Stimulated activated naive CD4-positive, alpha-beta T cell treated with Interleukin-2 at 50 U/mL for 16 hours (primary cell): Measurements from ENCODE around the gene CHRM4.

Experiments
- DNase-seq: peaks from one replicate; lab custom pipeline; 2025; lab: John Stamatoyannopoulos, UW

Gene CHRM4

DNA sequence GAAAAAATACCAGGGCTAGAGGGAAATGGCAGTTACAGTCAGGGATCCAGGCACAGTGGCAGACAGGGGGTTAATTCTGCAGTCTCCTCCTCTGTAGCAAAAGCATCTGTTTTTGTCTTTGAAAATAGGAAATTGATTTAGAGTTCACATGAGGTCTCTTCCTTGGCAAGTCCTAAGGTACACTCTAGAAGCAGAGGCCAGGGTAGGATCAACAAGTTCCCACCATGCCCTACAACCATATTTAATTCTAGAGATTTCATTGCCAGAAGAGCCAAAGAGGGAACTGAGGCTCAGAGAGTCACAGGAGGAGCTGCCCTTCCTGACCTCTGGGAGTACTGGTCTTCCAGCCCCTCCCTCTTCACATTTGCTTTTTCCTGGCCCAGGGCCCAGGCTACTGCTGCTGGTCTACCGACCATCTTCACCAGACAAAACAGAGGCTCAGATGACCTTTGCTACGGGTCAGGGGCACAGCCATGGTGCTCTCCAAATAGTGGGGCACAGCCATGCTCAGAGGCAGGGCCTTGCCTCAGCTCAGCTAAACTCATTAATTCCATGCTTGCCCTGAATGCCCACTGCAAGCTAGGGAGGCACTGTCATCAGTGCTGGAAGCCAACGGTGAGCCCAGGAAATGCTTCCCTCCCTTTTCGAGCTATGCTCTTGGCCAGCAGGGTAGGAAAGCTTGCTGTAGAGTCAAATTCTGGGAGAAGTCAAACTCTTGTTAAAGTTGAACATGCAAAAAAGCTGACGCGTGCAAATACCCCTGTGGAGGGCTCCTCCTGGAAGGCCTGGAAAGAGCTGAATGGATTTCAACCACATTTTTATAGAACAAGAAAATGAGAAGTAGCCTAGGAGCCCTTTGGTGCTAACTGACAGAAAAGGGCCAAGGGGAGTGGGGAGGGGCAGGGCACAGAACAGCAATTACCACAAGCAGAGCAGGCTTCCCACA is 11.7 kb upstream of the CHRM4 start:
- DNase-seq, result no peak

DNA sequence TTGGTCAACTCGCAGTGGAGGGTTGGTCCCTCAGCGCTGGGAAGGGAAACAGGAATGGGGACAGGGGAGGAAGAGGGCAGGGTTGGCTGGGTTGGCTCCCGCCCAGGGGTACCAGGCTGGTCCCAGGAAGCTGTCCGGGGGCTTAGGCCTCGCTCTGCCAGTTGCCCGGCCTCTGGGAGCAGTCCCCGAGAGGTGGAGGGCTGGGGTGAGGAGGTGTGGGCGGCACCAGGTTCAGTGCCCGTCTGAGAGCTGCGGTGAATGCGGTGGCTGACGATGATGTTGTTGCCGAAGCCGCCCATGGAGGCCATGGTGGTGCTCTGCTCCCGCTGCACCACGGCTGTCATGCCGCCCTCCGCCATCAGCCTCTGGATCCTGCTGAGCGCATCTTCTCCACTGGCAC is 6.0 kb upstream of the CHRM4 start:
- no peak for DNase-seq

DNA sequence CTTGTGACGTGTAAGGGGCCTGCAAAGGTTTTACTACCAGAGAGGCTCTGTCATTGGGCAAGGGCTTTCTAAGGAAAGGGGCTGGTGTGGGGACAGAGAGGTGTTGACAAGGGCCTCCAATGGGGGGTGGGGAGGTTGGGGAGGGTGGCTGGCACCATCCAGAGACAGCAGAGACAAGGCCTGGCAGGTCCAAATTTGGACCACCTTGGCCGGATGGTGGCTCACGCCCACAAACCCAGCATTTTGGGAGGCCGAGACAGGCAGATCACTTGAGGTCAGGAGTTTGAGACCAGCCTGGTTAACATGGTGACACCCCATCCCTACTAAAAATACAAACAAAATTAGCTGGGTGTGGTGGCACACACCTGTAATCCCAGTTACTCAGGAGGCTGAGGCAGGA is 2.2 kb upstream of the CHRM4 start:
- DNase-seq, result no peak

DNA sequence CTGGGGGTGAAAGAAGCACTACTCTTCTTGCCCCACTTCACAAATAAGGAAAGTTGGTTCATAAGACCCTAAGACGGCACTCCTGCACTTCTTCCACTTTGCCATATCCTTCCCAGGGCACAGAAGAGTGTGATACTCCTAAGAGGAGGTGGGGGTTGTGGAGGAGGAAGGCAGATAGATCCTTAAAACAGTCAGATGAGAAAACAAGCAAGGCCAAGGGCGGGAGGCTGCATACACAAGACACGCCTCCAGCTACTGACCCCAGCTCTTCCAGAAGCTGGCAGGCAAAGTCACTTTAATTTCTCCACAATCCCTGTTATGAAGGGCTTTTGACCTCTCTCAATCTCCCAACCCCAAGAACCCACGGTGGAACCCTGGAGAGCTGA is 1.6 kb upstream of the CHRM4 start:
- DNase-seq, result no peak

DNA sequence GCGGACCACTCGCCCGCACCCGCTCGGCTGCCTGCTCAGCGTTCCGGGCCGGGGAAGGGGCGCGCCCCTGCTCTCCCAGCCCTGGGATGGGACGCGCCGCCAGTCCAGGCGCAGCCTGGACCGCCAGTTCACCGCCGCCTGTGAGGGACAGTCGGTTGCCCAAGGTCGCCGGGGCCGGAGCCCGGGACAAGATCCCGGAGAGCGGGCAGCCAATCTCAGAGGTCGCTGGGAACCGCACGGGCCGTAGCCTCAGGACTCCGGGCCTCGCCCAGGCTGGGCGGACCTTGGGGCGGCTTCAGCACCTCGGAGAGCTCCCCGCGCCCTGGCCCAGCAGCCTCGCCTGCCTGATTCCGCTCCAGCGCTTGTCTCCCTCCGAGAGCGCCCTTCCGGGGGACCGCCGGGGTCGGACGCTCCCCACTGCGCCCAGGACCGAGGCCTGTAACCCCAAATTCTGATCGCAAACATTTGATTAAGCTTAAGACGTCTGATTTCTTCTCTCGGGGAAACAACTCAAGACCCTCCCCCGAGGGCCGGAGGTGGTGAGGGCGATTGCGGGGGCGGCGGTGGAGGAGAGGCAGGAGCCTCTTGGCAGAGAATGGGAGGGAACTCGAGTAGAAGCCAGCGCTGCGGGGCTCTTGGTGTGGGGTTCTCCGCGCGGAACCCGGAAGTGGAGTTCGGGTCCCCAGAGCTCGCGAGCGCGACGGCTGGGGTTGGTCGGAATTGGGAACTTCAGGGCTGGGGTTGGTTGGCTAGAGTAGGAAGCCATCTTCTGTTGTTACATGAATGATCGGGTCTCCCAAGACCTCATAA is 1.1 kb upstream of the CHRM4 start:
- peak; percentile 65 for DNase-seq

DNA sequence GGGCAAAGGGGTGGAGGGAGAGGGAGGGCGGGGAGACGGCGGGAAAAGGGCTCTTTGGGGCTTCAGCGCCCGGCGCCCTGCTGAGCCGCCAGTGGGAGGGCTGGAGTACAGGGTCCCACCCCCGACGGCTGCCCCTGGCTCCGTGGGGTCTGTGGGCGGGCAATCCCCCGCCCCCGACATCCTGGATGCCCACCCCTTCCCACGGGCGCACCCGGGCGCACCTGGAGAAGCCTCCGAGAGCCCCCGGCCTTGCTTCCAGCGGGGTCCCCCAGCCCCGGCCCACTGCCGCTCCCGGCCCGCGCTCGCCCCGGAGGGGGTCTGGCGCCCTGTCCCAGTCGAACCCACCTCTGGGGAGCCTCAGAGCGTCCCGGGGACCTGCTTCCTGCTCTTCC is 394 bp downstream of the CHRM4 start:
- no peak for DNase-seq

DNA sequence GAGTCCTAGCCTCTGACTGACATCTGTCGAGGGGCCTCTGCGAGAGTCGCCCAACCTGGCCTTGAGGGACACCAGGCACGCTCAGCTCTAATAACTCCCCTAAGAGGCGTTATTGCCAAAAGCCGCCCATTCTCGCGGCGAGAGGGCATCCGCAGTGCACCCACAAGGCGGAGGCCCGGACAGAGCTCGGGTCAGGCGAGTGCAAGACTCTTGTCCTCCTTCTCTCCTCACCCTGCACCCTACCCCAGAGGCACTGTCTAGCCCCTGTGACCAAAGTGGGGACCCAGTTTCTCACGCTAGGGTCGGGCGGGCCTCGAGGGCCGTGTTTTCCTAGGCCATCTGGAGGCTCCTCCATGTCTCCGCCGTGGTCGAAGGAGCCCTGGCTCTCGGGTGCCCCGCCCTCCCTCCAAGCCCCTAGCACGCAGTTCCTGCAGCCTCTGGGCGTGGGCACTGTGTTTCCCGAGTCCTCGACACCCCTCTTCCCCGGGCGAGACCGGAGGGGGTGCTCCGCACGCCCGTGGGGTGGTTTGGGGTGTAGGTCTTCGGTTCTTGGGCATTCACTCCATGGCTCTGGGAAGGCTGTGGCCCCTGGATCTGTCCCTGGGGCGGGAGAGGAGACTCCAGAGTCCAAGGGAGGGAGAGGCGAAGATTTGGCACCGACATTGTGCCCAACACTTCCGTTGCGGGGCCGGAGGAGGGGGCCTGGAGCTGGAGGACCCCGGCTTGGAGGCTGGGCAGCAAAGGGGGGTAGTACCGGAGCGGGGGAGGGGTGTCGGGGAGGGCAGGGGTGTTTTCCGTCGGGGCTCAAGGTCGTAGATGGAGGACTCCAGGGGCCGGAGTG is 1.0 kb downstream of the CHRM4 start:
- no peak for DNase-seq

DNA sequence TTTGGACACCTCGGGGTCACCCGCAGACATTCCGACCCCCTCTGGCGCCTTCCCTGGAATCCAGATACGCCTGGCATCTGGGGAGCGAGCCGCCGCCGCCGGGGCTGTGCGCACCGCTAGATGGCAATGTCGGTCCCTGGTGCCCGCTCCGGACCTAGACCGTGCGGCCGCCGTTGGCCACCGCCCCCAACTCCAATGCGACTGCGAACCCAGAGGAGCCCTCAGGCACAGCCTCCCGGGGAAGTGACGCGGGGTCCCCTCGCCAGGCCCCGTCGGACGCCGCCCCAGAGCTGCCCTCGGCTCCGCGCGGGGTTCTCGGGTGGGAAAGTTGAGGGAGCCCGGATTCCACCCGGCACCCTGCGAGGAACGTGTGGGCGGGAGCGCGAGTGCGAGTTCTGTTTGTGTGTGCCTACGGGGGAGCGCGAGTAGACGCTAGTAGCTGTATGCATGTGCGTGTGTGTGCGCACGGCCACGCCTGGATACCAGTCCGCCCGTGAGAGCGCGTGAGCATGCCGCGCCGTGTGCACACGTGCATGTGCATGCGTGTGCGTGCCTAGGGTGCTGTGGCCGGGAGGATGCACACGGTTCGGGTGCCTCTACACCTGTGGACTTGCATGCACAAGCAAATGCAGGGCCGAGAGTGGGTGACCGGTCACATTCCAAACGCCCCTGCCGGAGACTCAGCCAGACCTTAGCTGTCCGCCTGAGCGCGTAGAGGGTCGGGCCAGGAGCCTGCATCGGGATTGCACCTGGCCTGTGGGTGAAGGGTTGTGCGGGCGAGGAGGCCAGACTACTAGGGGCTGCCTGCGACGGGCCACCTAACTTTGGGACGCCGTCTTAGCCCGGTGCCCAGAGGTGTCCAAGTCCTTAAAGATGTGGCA is 1.9 kb downstream of the CHRM4 start:
- DNase-seq, result peak; percentile 29

DNA sequence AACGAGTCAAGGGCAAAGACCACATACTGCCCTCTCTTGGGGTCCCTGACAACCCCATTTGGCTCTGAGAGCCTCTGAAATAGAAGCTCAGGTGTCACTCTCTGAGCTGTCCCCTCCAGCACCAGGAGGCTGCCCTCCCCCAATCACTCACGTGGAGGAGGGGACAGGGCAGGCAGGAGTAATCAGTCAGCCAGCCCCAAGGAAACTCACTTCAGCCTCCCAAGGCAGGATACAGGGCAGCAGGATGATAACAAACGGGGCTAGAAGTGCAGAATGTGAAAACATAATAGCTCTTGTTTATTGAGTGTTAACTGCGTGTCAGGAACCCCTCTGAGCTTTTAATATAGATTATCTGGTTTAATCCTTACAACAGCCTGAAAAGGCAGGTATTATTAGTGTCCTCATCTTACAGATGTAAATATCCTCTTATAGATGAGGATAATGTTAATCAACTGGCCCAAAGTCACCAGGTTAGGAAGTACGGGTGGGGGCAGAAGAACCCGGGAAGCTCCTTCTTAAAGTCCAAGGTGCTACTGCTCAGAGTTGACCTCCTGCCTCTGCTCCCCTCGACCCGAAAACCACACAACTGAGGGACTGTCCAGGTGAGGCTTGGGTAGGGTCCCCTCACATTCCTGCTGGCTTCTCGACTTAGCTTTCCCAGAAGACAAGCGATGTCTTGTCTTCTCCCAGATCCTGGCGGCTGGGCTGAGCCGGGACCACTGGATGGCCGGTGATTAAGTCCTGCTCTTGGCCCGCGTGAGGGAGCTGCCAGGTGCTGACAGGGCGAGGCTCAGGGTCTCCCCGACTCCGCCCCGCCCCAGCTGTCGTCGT is 2.7 kb downstream of the CHRM4 start:
- DNase-seq, result no peak

DNA sequence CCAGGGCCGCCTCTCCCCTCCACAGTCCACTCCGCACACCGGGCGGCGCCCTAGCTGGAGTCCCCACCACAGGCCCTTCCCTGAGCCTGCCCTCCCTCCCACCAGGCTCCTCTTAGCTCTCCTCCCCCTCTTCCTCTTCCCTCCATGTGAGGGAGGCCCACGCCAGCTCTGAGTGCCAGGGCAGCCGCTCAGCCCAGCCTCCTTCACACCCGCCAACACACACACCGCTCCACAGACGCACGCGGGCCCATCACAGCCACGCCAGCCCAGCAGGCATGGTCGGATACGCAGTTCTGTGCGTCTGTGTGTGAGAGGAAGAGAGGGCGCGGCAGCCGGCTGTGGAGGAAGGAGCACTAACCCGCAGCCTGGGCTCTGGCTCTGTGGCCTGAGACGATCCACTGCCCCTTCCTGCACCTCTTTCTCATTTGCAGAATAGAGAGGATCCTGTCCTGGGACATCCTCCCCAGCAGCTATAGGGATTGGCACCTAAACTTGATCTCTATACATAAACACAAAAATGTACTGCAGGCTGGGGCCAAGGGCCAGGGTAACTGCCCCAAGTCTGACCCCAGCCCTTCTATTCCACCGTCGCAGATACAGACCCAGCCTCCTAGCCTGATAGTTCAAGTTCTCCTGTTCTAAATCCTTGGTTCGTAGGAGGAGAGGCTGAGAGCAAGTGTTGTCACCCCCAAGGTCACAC is 3.5 kb downstream of the CHRM4 start:
- DNase-seq, result no peak

DNA sequence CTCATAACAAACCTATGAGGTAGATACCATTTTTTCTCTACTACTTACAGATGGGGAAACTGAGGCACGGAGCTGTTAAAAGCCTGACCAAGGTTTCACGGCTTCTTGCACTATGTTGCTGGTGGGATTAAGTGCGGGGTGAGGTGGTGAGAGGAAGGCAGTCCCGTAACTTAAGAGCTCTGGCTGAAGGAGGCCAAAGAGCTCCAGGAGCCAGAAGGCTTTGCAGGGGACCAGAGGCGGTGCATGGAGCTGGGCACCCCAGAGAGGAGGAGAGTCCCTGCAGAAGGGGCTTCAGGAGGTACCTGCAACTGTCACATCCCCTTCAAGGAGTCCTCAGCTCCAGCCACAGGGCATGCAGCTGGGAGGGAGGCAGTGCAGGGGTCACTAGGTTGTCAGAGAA is 4.1 kb downstream of the CHRM4 start:
- no peak for DNase-seq

DNA sequence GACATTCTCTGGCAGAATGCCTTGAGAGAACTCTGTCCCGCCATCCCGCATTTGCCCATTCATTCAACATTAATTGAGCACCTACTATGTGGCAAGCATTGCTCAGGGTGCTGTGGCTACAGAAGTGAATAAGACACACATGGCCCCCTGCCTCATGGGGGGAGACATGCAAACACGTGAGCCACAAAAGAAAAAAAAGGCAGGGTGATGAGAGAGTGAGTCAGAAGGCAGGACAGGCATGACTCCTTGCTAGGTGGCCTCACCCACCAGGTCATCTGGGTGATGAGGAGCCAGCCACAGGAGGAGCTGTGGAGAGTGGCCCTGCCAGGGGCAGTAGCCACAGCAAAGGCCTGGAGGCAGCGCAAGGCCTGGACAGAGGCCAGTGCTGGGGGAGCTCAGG is 4.9 kb downstream of the CHRM4 start:
- DNase-seq, result no peak

DNA sequence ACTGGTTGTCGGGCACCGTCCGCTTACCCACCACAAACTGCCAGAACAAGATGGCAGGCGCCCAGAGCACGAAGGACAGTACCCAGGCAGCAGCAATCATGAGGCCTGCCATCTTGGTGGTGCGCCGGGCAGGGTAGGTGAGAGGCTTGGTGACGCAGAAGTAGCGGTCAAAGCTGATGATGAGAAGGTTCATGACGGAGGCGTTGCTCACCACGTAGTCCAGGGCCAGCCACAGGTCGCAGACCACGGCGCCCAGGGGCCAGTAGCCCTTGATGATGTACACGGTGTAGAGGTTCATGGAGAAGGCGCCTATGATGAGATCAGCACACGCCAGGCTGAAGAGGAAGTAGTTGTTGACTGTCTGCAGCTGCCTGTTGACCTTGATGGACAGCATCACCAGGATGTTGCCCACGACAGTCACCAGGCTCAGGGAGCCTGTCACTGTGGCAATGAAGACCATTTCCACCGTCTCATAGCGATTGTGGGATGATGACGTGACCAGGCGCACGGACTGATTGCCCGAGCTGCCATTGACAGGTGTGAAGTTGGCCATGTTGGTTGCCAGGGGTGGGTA is 5.5 kb downstream of the CHRM4 start:
- no peak for DNase-seq

DNA sequence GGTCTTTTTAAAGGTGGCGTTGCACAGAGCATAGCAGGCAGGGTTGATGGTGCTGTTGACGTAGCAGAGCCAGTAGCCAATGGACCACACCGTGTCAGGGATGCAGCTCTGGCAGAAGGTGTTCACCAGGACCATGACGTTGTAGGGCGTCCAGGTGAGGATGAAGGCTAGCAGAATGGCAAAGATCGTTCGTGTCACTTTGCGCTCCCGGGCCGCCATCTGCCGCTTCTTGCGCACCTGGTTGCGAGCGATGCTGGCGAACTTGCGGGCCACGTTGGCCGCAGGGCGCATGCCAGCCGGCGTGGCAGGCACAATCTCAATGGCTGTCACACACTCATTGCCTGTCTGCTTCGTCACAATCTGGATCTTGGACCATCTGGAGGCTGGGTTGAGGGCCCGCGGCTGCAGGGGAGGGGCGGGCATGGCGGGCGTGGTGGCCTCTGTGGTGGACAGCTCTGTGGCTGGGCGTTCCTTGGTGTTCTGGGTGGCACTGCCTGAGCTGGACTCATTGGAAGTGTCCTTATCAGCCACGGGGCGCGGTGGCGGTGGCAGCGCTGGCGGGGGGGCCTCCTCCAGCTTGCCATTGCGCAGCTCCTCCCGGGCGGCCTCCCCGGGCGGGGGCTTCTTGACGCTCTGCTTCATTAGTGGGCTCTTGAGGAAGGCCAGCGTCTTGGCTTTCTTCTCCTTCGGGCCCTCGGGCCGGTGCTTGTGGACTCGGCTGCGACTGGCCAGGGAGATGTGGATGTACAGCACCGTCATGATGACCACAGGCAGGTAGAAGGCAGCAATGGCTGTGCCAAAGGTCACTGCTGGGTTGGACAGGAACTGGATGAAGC is 6.2 kb downstream of the CHRM4 start:
- DNase-seq, result no peak

DNA sequence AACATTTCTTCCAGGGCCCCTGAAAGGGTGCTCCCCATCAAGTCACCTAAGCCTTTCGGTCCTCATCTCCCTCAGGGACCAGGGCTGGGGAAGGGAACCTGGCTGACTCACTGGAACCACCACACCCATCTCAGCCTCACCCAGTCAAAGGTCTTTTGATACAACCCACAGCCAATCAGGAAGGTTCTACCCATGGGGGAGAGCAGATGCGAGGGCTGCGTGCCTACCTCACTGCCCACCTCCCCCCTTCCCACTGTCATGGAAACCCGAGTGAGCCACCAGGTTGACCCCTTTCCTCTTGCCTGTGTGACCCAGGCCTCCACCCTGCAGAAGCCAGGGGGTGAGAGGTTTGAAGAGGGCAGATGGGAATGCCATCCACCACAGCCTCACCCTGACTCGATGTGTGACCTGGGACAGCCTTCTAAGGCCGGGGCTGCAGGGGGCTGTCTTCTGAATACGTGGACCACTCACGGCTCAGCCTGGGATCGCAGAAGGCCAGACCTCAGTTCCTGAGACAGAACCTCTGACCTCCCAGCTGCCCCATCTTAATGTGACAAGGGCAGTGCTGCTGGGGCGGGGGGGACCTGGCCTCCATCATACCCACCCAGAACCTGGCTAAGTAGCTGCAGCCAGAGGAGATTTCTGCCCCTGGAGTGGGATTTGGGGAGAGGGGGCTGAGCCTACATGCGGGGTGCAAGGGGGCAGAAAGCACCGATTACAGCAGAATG is 7.4 kb downstream of the CHRM4 start:
- DNase-seq, result no peak

DNA sequence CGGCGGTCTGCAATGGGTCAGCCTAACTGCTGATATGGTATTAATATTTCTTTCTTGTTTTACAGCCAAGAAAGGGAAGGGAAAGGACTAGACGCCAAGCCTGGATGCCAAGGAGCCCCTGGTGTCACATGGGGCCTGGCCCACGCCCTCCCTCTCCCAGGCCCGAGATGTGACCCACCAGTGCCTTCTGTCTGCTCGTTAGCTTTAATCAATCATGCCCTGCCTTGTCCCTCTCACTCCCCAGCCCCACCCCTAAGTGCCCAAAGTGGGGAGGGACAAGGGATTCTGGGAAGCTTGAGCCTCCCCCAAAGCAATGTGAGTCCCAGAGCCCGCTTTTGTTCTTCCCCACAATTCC is 8.2 kb downstream of the CHRM4 start:
- DNase-seq, result no peak

DNA sequence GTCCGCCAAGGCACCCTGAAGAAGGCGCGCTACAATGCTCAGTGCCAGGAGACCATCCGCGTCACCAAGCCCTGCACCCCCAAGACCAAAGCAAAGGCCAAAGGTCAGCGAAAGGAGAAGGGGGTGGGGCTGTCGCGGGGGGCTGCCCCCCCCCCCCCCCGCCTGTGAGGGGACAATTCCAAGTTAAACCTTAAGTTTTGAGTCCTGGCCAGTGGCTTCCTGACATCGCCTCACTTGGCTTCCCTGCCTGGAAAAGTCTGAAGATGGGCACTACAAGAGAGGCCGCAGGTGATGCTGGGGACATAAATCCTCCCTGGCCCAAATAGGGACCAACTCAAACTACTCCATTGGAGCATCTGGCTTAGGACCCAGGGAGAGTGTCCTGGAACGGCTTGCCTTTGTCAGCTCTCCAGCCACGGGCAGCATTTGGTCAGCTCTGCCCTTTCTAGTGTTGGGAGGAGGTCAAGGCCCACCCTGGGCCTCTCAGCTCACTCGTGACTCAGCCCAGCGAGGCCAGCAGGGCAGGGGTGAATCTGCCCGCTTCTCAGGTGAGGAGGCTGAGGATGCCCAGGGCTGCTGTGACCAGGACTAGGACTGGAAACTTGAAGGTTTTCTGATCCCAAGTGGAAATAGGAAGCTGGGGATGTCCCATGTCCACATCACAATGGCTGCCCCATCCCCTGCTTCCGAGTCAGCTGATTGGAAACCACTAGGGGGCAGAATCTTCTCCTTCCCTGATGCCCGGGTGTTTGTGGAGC is 8.8 kb downstream of the CHRM4 start:
- DNase-seq, result no peak
